ENCODE data around the gene HCN1.

The HCN1 gene

DNA sequence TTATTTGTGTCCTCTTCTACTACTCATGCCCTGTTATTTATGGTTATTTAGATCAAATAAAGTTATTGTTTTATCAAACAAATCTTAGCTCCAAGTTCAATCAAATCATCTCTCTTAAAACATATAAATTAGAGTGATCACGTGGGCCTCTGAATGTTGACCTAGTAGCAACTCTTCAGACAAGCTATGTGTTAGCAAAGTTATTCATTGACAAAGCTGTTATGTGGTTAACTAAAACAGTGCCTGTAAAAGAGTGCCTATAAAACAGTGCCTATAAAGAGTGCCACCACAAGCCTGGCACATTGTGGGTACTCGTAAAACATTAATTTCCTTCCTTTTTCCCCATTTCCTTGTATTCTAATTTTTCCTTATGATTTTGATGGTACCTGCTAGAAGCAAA lies 421.9 kb downstream of the HCN1 start:
- DNase-seq: no peak

DNA sequence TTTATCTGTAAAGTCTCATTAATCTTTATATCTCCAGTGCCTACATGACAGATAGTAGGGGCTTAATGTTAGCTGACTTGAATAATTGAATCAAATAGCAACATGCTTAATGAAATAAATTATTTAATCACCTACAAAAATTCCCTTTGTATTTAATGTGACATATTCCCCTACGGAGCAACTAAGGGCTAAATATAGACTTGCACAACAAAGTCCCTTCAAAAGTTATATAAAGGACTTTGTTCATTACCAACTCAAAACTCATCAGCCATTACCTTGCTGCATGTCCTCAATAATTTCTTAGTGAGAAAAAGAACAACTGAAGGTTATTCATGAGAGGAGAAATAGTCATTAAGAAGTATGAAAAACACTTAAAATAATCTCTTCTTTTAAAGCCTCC lies 424.6 kb downstream of the HCN1 start:
- DNase-seq: no peak

DNA sequence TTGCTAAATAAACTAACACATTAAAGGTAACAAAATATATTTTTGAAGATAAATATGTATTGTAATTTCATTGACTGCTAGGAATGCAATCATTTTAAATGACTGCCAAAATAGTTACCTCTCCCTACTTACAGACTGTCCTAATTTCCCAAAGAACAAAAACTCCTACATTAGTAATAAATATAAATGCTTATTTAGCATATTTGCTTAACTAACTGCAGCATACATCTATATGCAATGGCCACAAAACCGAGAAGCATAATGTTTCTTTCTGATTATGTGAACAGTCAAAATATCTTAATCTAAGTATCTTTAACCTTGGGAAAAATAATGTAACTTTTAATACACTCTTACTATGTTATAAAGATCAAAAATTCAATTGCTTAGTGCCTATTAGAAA lies 431.7 kb downstream of the HCN1 start:
- no peak for DNase-seq

DNA sequence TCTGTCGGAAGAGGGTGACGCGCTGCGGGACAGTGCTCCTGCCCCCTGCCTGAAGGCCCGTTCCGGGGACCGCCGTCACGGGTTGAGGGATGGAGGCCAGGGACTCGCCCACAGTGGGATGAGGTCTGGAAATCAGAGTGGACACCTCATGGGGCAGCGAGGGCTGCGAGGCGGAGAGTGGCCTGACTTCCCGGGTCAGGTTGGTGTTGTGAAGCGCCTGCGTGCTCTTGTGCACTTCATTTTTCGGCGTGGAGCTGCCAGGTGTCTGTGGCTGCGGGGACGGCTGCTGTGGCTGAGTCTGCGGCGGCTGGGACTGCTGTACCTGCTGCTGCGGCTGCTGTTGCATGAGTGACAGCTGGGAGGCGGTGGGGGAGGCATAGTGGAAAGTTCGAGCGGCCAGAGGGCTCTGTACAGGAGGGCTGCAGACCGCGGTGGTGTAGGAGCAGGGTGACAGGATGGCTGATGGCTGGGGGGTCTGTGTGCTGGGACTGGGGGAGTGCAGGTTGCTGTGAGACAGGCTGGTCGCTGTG lies 434.1 kb downstream of the HCN1 start:
- no peak for DNase-seq

DNA sequence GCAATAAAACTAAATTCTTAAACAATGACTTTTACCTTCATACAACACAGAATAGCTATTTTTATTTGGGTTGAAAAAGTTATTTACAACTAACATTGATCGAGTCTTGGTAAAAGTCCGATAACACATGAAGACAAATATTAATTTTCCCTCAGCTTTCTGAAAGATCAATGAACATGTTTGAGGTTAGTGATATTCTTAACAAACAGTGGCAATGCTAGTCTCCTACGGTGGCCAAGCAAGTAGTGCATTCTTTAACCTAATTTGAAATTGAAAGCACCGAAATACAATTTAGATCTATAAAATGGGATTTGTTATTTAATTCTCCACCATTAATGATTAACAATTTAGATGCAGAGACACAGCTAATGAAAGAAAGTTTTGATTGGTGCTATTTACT lies 435.1 kb downstream of the HCN1 start:
- no peak for DNase-seq

DNA sequence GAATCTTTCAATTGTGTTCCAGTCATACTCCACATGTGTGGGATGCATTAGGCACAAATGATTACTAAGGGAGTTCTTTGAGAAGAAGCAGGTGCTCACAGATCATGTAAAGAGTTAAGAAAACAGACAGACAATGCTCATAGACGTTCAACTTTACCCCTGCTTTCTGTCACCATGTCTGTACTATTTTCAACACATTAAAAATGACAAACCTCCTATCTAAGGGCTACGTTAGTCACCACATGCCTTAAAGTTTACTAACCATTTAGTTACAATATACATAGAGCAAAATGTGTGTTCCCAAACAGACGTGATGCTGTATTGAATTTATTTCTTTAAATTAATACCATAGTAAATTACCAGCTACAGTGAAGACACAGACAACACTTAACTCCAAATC lies 435.9 kb downstream of the HCN1 start:
- no peak for DNase-seq

DNA sequence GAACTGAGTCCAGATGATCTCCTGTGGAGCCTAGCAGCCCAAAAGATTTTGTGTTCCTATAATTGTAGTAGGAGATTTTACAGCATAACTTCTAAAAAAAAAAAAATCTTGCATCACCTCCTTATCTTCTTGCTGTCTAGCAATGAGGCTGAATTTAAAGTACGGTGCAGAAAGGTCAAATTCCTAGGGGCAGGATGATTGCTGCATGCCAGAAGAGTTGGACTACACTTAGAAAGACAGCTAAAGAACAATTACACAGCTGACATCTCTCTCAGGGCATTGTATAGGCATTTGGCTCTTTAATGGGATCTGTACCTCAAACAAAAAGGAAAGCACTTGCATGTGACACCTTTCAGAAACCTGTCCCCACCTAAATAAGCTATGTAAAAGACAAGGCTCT lies 443.2 kb downstream of the HCN1 start:
- no peak for DNase-seq

DNA sequence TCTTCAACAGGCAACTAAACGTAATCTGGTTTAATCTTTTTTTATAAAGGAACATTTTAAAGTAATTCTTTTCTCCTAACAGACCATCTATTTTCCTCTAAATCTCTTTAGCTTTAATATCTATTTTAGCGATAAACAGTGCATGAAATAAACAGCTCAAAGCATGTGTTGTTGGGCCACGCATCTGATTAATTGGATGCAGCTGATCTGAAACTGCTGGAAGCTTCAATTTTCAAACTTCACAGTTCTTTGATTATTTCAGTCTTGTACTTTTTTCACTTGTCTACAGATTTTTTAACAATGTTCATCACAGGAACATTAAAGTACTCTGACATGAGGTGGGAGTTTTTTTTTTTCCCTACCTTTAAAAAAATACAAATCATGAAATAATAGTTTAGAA lies 443.6 kb downstream of the HCN1 start:
- no peak for DNase-seq

DNA sequence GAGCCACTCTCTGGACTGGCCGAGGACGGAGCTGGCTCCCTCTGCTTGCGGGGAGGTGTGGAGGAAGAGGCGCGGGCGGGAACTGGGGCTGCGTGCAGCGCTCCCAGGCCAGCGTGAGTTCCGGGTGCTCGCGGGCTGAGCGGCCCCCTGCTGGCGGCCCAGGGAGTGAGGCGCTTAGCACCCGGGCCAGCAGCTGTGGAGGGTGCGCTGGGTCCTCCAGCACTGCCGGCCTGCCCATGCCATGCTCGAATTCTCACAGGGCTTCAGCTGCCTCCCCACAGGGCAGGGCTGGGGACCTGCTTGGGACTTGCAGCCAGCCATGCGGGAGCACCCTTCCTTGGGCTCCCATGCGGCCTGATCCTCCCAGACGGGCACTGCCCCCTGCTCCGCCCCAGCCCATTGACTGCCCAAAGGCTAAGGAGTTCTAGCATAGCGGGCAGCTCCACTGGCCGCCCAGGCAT lies 470.6 kb downstream of the HCN1 start:
- DNase-seq: no peak

DNA sequence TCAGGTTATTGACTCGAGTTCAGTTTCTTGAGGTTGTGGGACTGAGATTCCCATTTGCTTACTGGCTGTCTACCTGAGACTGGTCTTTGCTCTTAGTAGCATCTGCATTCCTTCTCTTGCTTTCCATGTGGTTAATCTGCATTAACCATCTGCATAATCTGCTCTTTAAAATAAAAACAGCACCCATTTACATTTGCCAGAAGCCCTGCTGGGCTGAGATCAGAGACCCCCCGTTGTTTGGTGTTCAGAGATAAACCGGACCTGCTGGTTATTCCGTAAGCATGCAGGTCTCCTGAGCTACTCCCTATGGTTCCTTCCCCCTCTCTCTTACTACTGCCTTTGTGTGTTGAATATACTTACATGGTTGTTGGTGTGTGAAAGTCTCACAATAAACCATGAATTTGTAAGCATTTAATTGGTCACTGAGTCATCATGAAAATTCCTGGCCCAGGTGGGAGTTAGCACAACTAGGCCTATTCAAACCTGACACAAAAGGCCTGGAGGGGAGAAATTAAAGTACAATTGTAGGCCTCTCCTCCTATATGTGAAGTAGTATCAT lies 490.7 kb downstream of the HCN1 start:
- no peak for DNase-seq

All from CD4-positive, alpha-beta T cell treated with Interferon alpha-2 for 1 hour (primary cell).